ENCODE results near the gene DUOX1. TPM values are rescaled to one million over a fixed set of nuclear protein-coding genes. Genes with fewer than 3 reads are reported as not detected.

DUOX1 gene
- total and polyA plus RNA-seq, 2 of the 13 experiments (the other 11 are each of a cell fraction or from before 2014, with no cell fraction given), result 0.03 TPM; not detected in 1

- peak; percentile 72 for TF ChIP-seq TEAD3 (CRISPR knock-in tag; optimal IDR thresholded peaks at IDR 0.05; ENCODE audit: borderline replicate concordance)
- TF ChIP-seq NBN (conservative IDR thresholded peaks at IDR 0.05), result no peak
- TF ChIP-seq NCOA5 (CRISPR knock-in tag; IDR thresholded peaks at IDR 0.05), result no peak
- peak; percentile 68 for TF ChIP-seq PHF5A (CRISPR knock-in tag; IDR thresholded peaks at IDR 0.05; ENCODE audit: low read depth, unreplicated experiment)
- TF ChIP-seq SAP130 (CRISPR knock-in tag; IDR thresholded peaks at IDR 0.05; ENCODE audit: low read depth), result peak; percentile 81
- TF ChIP-seq ARID5B (CRISPR knock-in tag; IDR thresholded peaks at IDR 0.05), result peak; percentile 75; the same call in 1 of the 2 replicates
- peak; percentile 22; the same call in 1 of the 2 replicates for TF ChIP-seq ZNF672 (CRISPR knock-in tag; IDR thresholded peaks at IDR 0.05)
- TF ChIP-seq ZNF280B (CRISPR knock-in tag; IDR thresholded peaks at IDR 0.05; ENCODE audit: borderline replicate concordance), result no peak
- TF ChIP-seq STAT6 (CRISPR knock-in tag; IDR thresholded peaks at IDR 0.05; ENCODE audit: borderline replicate concordance), result peak; percentile 86; the same call in 1 of the 2 replicates
- TF ChIP-seq MED13 (CRISPR knock-in tag; IDR thresholded peaks at IDR 0.05), result no peak
- peak; percentile 87 for TF ChIP-seq NAIF1 (CRISPR knock-in tag; IDR thresholded peaks at IDR 0.05; ENCODE audit: borderline replicate concordance)
- TF ChIP-seq SP4 (CRISPR knock-in tag; IDR thresholded peaks at IDR 0.05), result peak; percentile 66; the same call in 1 of the 2 replicates
- no peak; the same call in 1 of the 2 replicates for TF ChIP-seq ZNF652 (CRISPR knock-in tag; IDR thresholded peaks at IDR 0.05; ENCODE audit: borderline replicate concordance, low read depth)
- peak; percentile 70 to 81 for TF ChIP-seq POLR2A (IDR thresholded peaks at IDR 0.05; ENCODE audit: insufficient read depth in 1 of 2, low read depth in 2 of 2, low read length in 2 of 2)
- peak; percentile 97 for TF ChIP-seq GTF3A (CRISPR knock-in tag; conservative IDR thresholded peaks at IDR 0.05)
- TF ChIP-seq ARNTL (CRISPR knock-in tag; IDR thresholded peaks at IDR 0.05), result no peak
- TF ChIP-seq ZNF468 (CRISPR knock-in tag; IDR thresholded peaks at IDR 0.05), result no peak
- TF ChIP-seq NFIC (IDR thresholded peaks at IDR 0.05; ENCODE audit: low read length), result peak; percentile 21; the same call in 1 of the 2 replicates
- no peak for TF ChIP-seq ZNF720 (CRISPR knock-in tag; IDR thresholded peaks at IDR 0.05)
- TF ChIP-seq DNMT1 (CRISPR knock-in tag; IDR thresholded peaks at IDR 0.05), result peak; percentile 45; the same call in 1 of the 2 replicates
Measured at GRCh38 chr15:45200001-45200798, 70.4 kb downstream of the DUOX1 start (continued).
